GM12878 (cell line): ENCODE results near the gene DNTT. TPM values are rescaled to one million over a fixed set of nuclear protein-coding genes. Genes with fewer than 3 reads are reported as not detected.

Experiments used
- ATAC-seq: fragments of 200-7000 bp; cut with Tn5 transposase; 3 replicates; pipeline ENCODE4 v1.9.1; 2020; ENCODE audit warnings: mild to moderate bottlenecking, moderate library complexity
- BruUV-seq: library from RNA; stranded (reverse); fragments of 400-500 nt; replicated peaks from 2 replicates; lab custom pipeline; 2021; lab: Mats Ljungman, UMichigan
- CTCF ChIA-PET: fragments of 300-600 bp; sonication (Branson Sonifier 250); formaldehyde crosslinking; extraction: SDS; loops from one replicate; lab custom pipeline; 2021; ENCODE audit warnings: inconsistent platforms; lab: Yijun Ruan, JAX
- POLR2A ChIA-PET: fragments of 350-600 bp; formaldehyde crosslinking; extraction: SDS; loops from one replicate; lab custom pipeline; 2021; ENCODE audit warnings: inconsistent platforms; lab: Charles Lee
- RAD21 ChIA-PET: fragments of 300-600 bp; sonication (Branson Sonifier 250); formaldehyde crosslinking; loops from one replicate; lab custom pipeline; 2023; ENCODE audit warnings: antibody characterized with exemption; ENCODE audit not compliant: unreplicated experiment; lab: Charles Lee
- SMC1A ChIA-PET: fragments of 300-600 bp; sonication (Branson Sonifier 250); formaldehyde crosslinking; loops from one replicate; lab custom pipeline; 2023; ENCODE audit not compliant: unreplicated experiment, uncharacterized antibody; lab: Charles Lee
- DNase-seq: peaks from one replicate; pipeline ENCODE4 v3.0.0-alpha.2; 2011; ENCODE audit warnings: low read depth, low spot score
- FAIRE-seq: peaks from 3 replicates; lab custom pipeline; 2011; peaks lifted over from hg19 to GRCh38; lab: Jason Lieb, UNC
- H2AFZ ChIP-seq: 2 replicates; pipeline ENCODE4 v1.6.0; 2011; ENCODE audit warnings: low read depth, low read length, control low read depth; ENCODE audit not compliant: control insufficient read depth
- H3K27ac ChIP-seq: 2 replicates; pipeline ENCODE4 v1.5.1; 2011; ENCODE audit warnings: control low read depth; ENCODE audit not compliant: control insufficient read depth, insufficient read depth
- H3K27me3 ChIP-seq, 2 experiments: replicated peaks in 1 of 2; 2 replicates each; pipeline versions ENCODE4 v1.6.0 to v1.6.1; 2011; ENCODE audit warnings: low read length in 1 of 2; ENCODE audit not compliant: control insufficient read depth in 2 of 2, insufficient read depth in 2 of 2
- H3K36me3 ChIP-seq, 2 experiments: 2 replicates each; pipeline ENCODE4 v1.5.1; 2011; ENCODE audit warnings: low read length in 1 of 2; ENCODE audit not compliant: control insufficient read depth in 2 of 2, insufficient read depth in 2 of 2
- H3K4me1 ChIP-seq: 2 replicates; pipeline ENCODE4 v1.6.1; 2011; ENCODE audit warnings: mild to moderate bottlenecking, low read length, moderate library complexity, mixed read lengths; ENCODE audit not compliant: control insufficient read depth, insufficient read depth
- H3K4me2 ChIP-seq: 2 replicates; pipeline ENCODE4 v1.6.0; 2011; ENCODE audit warnings: control low read depth; ENCODE audit not compliant: control insufficient read depth, insufficient read depth
- H3K4me3 ChIP-seq: fragments of 200-600 bp; sonication (generic); 2 replicates; pipeline ENCODE4 v1.5.1; 2016
- H3K79me2 ChIP-seq: 2 replicates; pipeline ENCODE4 v1.6.0; 2011; ENCODE audit warnings: low read length; ENCODE audit not compliant: control insufficient read depth, insufficient read depth
- H3K9ac ChIP-seq: 2 replicates; pipeline ENCODE4 v1.8.0; 2011; ENCODE audit warnings: low read length, control low read depth, mixed read lengths; ENCODE audit not compliant: control insufficient read depth, insufficient read depth
- H3K9me3 ChIP-seq: replicated peaks from 3 replicates; pipeline ENCODE4 v1.5.1; 2011; ENCODE audit warnings: mild to moderate bottlenecking, low read length; ENCODE audit not compliant: control insufficient read depth, insufficient read depth
- H4K20me1 ChIP-seq: 2 replicates; pipeline ENCODE4 v1.6.0; 2011; ENCODE audit not compliant: control insufficient read depth, insufficient read depth
- ATF3 ChIP-seq: IDR thresholded peaks from 2 replicates; pipeline ENCODE4 v1.6.1; 2011; ENCODE audit warnings: low read depth, mild to moderate bottlenecking, low read length, moderate library complexity, borderline replicate concordance; ENCODE audit errors: extremely low read depth
- ETV6 ChIP-seq, 2 experiments: fragments of 450-650 bp in 1 of 2; IDR thresholded peaks in 1 of 2; conservative IDR thresholded peaks in 1 of 2; 2 replicates each; pipeline ENCODE4 v1.6.1; 2014; ENCODE audit warnings: antibody characterized with exemption in 1 of 2, borderline replicate concordance in 1 of 2, low read depth in 1 of 2, mild to moderate bottlenecking in 1 of 2, moderate library complexity in 1 of 2
- EZH2 ChIP-seq: IDR thresholded peaks from 2 replicates; pipeline ENCODE4 v1.6.1; 2012; ENCODE audit warnings: low read depth, mild to moderate bottlenecking, control low read depth, inconsistent platforms, low read length, borderline replicate concordance; ENCODE audit not compliant: control insufficient read depth
- HDAC6 ChIP-seq: fragments of 200-600 bp; sonication (generic); IDR thresholded peaks from one replicate; pipeline ENCODE4 v1.8.0; 2017; ENCODE audit warnings: antibody characterized with exemption; ENCODE audit not compliant: unreplicated experiment
- HSF1 ChIP-seq: fragments of 150-350 bp; IDR thresholded peaks from 2 replicates; pipeline ENCODE4 v1.6.1; 2014; ENCODE audit warnings: mild to moderate bottlenecking, low read depth, low read length
- MEF2A ChIP-seq: IDR thresholded peaks from 2 replicates; pipeline ENCODE4 v1.6.1; 2011; ENCODE audit warnings: low read depth, mild to moderate bottlenecking, low read length, moderate library complexity; ENCODE audit not compliant: insufficient read depth
- MTA2 ChIP-seq: fragments of 450-650 bp; IDR thresholded peaks from 2 replicates; pipeline ENCODE4 v1.6.1; 2016; ENCODE audit warnings: low read depth, mild to moderate bottlenecking, moderate library complexity
- NR2C1 ChIP-seq: fragments of 450-650 bp; IDR thresholded peaks from 2 replicates; pipeline ENCODE4 v1.6.1; 2017; ENCODE audit warnings: antibody characterized with exemption, mild to moderate bottlenecking, moderate library complexity
- PML ChIP-seq: IDR thresholded peaks from 2 replicates; pipeline ENCODE4 v1.6.1; 2012; ENCODE audit warnings: low read length, inconsistent platforms
- RBBP5 ChIP-seq: fragments of 200-600 bp; sonication (generic); conservative IDR thresholded peaks from 2 replicates; pipeline ENCODE4 v1.6.1; 2016
- RELB ChIP-seq: fragments of 450-650 bp; IDR thresholded peaks from 2 replicates; pipeline ENCODE4 v1.6.1; 2017; ENCODE audit warnings: low read depth, mild to moderate bottlenecking, moderate library complexity
- SUZ12 ChIP-seq: fragments of 200-600 bp; sonication (generic); IDR thresholded peaks from one replicate; pipeline ENCODE4 v1.6.1; 2018; ENCODE audit warnings: antibody characterized with exemption, mild to moderate bottlenecking; ENCODE audit not compliant: unreplicated experiment
- TCF12 ChIP-seq: IDR thresholded peaks from 2 replicates; pipeline ENCODE4 v1.6.1; 2011; ENCODE audit warnings: low read depth, mild to moderate bottlenecking, low read length
- USF1 ChIP-seq: IDR thresholded peaks from 2 replicates; pipeline ENCODE4 v1.6.1; 2011; ENCODE audit warnings: borderline replicate concordance, low read depth, mild to moderate bottlenecking, moderate library complexity, mixed read lengths, low read length; ENCODE audit not compliant: insufficient read depth; ENCODE audit errors: extremely low read length
- ZBTB40 ChIP-seq: fragments of 450-650 bp; IDR thresholded peaks from 2 replicates; pipeline ENCODE4 v1.6.1; 2016; ENCODE audit warnings: mild to moderate bottlenecking, moderate library complexity, borderline replicate concordance
- WGBS: methylation state at CpG from one replicate; pipeline ENCODE4 v1.1.6; 2016; ENCODE audit warnings: low lambda C conversion rate; ENCODE audit not compliant: insufficient replicate concordance, insufficient coverage; ENCODE audit errors: missing lambda C conversion rate; 5-methylcytosine and 5-hydroxymethylcytosine counted together
- in situ Hi-C: fragments of 300-500 bp; cut with MboI; formaldehyde crosslinking; loops from 9 replicates; pipeline ENCODE4 v1.14.3; 2018; ENCODE audit warnings: mixed read lengths
- intact Hi-C: fragments of 100-400 bp; cut with micrococcal nuclease; formaldehyde crosslinking; loops from one replicate; pipeline ENCODE4 v1.14.2; 2022; ENCODE audit not compliant: unreplicated experiment
- polyA plus RNA-seq, 11 experiments: library from polyadenylated mRNA; depleted of rRNA in 4 of 11; unstranded in 6 of 11; stranded (reverse) in 5 of 11; fragments of >200 nt; fragmentation: Nextera tagmentation in 4 of 11; fragmentation: Illumina TruSeq in 1 of 11; extraction: Ambion mirVana in 4 of 11; extraction: Trizol in 1 of 11; gene quantifications; 1 replicate in 1 of 11; 2 replicates in 10 of 11; pipeline versions ENCODE4 v1.2.1 to v1.2.3, GENCODE V29; 2011 to 2016; ENCODE audit warnings: inconsistent platforms in 2 of 11, missing spikeins in 2 of 11, low read depth in 1 of 11
- total RNA-seq, 4 experiments: library from RNA; depleted of rRNA in 3 of 4; stranded (reverse); fragments of >200 nt in 3 of 4; fragmentation: Illumina TruSeq in 1 of 4; extraction: Trizol in 1 of 4; gene quantifications; 2 replicates each; pipeline versions ENCODE4 v1.2.1 to v1.2.3, GENCODE V29; 2013 to 2021

The DNTT gene
- total and polyA plus RNA-seq, 10 of the 15 experiments (the other 5 are each of a cell fraction or from before 2014, with no cell fraction given) = 0.06 to 0.13 (median 0.09) TPM; not detected in 5

- FAIRE-seq (no peak), ATAC-seq (no peak), DNase-seq (no peak)
- ChIA-PET SMC1A (interaction anchor here (3.6 kb wide), 1 partner anchor 8 kb away, joined by 14 read pairs; no protein-coding TSS in a partner anchor), CTCF (interaction anchor here (0.6 to 4.0 kb wide), 3 partner anchors 9 to 61 kb away, joined by 3 to 27 read pairs (median 3); no protein-coding TSS in a partner anchor), RAD21 (no interaction called here), POLR2A (no interaction called here)
- BruUV-seq = no TSS peak
- intact Hi-C loops = no loop called here
- peaks cover 0 to 1% of the 10 kb centered on the region in 2 experiments; a peak in 1 of 4 replicates for H3K27me3 ChIP-seq
- no peak overlapping the region for H3K4me2 ChIP-seq
- no peaks in the 10 kb centered on the region for H3K4me1 ChIP-seq
- no peaks in the 10 kb centered on the region for H4K20me1 ChIP-seq
- WGBS = 29% methylated on average over 3 of the region's 3 CpGs
- no peaks in the 10 kb centered on the region for H3K9me3 ChIP-seq
- in situ Hi-C loops = no loop called here
- no peaks in the 10 kb centered on the region for H3K79me2 ChIP-seq
- no peak overlapping the region for H3K27ac ChIP-seq
- H3K9ac ChIP-seq = no peak overlapping the region
- H3K4me3 ChIP-seq = no peak overlapping the region
- H3K36me3 ChIP-seq = no peaks in the 10 kb centered on the region
- no peak overlapping the region for H2AFZ ChIP-seq
- TF ChIP-seq ZBTB40 = no peak
- TF ChIP-seq SUZ12 = no peak
- TF ChIP-seq ATF3 = no peak
- no peak for TF ChIP-seq MEF2A
- TF ChIP-seq HSF1 = no peak
- no peak for TF ChIP-seq RELB
- no peak for TF ChIP-seq RBBP5
- TF ChIP-seq TCF12 = no peak
- no peak for TF ChIP-seq MTA2
- no peak for TF ChIP-seq HDAC6
- TF ChIP-seq PML = no peak
- TF ChIP-seq EZH2 = no peak
- no peak for TF ChIP-seq ETV6 (conservative IDR thresholded peaks at IDR 0.05 in 1 of 2, IDR thresholded peaks at IDR 0.05 in 1 of 2; ENCODE audit: borderline replicate concordance in 1 of 2, low read depth in 1 of 2)
- TF ChIP-seq NR2C1 = no peak
- TF ChIP-seq USF1 = no peak
Measured at GRCh38 chr10:96366508-96366907, 62.3 kb downstream of the DNTT start.
